ENCODE data around the gene KRT3. TPM values are rescaled to one million over a fixed set of nuclear protein-coding genes. Genes with fewer than 3 reads are reported as not detected.

Gene KRT3
- total and polyA plus RNA-seq, 4 donors = not detected

DNA sequence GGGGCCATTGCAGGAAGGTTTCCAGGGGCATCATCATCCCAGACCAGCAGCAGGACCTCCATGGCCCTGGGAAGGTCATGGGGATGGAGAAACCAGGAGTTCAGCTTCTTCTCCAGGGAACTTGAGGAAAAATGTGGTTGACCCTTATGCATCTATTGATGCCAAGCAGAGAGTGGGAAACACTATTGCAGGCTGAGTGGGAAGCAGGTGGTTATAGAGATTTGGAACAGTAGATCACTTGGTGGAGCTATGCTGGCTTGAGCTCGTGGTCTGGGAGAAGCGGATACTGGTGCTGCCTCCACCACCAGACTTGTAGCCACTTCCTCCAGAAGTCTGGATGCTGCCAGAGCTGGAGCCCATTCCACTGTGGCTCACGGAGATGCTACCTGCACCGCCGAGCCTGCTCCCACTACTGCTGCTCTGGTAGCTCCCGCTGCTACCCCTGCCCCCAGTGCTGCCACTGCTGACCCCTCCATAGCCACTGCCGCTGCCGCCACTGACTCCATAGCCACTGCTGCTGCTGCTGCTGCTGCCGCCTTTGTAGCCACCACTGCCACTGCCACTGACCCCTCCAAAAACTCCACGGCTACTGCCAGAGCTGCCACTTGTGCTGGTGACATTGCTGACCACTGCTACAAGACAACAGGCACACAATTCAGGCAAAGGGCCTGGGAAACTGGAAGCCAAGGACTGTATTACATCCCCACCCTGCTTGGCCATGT is 27.3 kb downstream of the KRT3 start:
- no peak overlapping the region for H3K9ac ChIP-seq (ENCODE audit: low read depth in 1 of 2, low read length in 2 of 2)
- DNase-seq (ENCODE audit: low spot score) = no peak

DNA sequence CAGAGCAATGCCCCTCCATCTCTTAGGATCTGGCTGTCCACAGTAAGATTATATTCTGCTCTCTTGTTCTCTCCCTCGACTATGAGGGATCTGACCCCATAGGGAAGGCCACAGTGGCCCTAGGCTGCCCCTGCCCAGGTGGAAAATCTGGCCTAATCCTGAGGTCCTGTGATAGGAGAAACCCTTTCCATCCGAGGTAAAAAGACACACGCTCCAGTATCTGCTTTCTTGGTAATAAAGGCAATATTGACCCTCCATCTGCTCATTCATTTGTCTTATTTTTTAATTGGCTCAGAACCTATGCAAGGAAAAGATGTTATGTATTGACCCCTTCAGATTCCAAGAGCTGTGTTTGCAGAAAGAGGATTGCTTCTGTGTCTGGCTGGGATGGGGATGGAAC is 28.5 kb downstream of the KRT3 start:
- Histone ChIP-seq H3K4me3 (ENCODE audit: low read depth in 1 of 3, low read length in 3 of 3) (no peak overlapping the region), H3K9me3 (ENCODE audit: control insufficient read depth in 4 of 4, low read length in 3 of 4) (no peaks in the 10 kb centered on the region), H3K27ac (ENCODE audit: low read depth in 1 of 2, low read length in 2 of 2) (no peak overlapping the region), H3K9ac (ENCODE audit: low read depth in 1 of 2, low read length in 2 of 2) (no peak overlapping the region), H3K4me1 (ENCODE audit: control insufficient read depth in 4 of 4, insufficient read depth in 4 of 4, low read length in 3 of 4) (no peaks in the 10 kb centered on the region), H3K36me3 (ENCODE audit: control insufficient read depth in 4 of 4, insufficient read depth in 3 of 4, low read depth in 1 of 4, low read length in 3 of 4) (no peaks in the 10 kb centered on the region), H3K27me3 (ENCODE audit: control insufficient read depth in 4 of 4, insufficient read depth in 4 of 4, low read length in 3 of 4) (peaks cover 0 to 7% (median 0%) of the 10 kb centered on the region in 4 donors)
- no peak for DNase-seq (ENCODE audit: low spot score)
- WGBS = 35% methylated on average over 3 of the region's 3 CpGs
- TF ChIP-seq, protein P1, sequence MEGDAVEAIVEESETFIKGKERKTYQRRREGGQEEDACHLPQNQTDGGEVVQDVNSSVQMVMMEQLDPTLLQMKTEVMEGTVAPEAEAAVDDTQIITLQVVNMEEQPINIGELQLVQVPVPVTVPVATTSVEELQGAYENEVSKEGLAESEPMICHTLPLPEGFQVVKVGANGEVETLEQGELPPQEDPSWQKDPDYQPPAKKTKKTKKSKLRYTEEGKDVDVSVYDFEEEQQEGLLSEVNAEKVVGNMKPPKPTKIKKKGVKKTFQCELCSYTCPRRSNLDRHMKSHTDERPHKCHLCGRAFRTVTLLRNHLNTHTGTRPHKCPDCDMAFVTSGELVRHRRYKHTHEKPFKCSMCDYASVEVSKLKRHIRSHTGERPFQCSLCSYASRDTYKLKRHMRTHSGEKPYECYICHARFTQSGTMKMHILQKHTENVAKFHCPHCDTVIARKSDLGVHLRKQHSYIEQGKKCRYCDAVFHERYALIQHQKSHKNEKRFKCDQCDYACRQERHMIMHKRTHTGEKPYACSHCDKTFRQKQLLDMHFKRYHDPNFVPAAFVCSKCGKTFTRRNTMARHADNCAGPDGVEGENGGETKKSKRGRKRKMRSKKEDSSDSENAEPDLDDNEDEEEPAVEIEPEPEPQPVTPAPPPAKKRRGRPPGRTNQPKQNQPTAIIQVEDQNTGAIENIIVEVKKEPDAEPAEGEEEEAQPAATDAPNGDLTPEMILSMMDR (IDR thresholded peaks at IDR 0.05; ENCODE audit: low read depth, low read length, missing input control) = no peak
- TF ChIP-seq, protein P2, sequence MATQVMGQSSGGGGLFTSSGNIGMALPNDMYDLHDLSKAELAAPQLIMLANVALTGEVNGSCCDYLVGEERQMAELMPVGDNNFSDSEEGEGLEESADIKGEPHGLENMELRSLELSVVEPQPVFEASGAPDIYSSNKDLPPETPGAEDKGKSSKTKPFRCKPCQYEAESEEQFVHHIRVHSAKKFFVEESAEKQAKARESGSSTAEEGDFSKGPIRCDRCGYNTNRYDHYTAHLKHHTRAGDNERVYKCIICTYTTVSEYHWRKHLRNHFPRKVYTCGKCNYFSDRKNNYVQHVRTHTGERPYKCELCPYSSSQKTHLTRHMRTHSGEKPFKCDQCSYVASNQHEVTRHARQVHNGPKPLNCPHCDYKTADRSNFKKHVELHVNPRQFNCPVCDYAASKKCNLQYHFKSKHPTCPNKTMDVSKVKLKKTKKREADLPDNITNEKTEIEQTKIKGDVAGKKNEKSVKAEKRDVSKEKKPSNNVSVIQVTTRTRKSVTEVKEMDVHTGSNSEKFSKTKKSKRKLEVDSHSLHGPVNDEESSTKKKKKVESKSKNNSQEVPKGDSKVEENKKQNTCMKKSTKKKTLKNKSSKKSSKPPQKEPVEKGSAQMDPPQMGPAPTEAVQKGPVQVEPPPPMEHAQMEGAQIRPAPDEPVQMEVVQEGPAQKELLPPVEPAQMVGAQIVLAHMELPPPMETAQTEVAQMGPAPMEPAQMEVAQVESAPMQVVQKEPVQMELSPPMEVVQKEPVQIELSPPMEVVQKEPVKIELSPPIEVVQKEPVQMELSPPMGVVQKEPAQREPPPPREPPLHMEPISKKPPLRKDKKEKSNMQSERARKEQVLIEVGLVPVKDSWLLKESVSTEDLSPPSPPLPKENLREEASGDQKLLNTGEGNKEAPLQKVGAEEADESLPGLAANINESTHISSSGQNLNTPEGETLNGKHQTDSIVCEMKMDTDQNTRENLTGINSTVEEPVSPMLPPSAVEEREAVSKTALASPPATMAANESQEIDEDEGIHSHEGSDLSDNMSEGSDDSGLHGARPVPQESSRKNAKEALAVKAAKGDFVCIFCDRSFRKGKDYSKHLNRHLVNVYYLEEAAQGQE (IDR thresholded peaks at IDR 0.05) = no peak

More for the DNA sequence above, 27.3 kb downstream of the KRT3 start:
- H3K4me3 ChIP-seq (ENCODE audit: low read depth in 1 of 3, low read length in 3 of 3) = no peak overlapping the region
- TF ChIP-seq HNF4G (IDR thresholded peaks at IDR 0.05) = no peak
- no peak for TF ChIP-seq FOXA1 (IDR thresholded peaks at IDR 0.05)
- no peak for TF ChIP-seq RAD21 (IDR thresholded peaks at IDR 0.05)
- no peak for TF ChIP-seq EGR1 (IDR thresholded peaks at IDR 0.05; ENCODE audit: low read depth in 2 of 2)
- TF ChIP-seq TAF1 (conservative IDR thresholded peaks at IDR 0.05) = no peak
- TF ChIP-seq YY1 (IDR thresholded peaks at IDR 0.05) = no peak
- TF ChIP-seq, protein P3, sequence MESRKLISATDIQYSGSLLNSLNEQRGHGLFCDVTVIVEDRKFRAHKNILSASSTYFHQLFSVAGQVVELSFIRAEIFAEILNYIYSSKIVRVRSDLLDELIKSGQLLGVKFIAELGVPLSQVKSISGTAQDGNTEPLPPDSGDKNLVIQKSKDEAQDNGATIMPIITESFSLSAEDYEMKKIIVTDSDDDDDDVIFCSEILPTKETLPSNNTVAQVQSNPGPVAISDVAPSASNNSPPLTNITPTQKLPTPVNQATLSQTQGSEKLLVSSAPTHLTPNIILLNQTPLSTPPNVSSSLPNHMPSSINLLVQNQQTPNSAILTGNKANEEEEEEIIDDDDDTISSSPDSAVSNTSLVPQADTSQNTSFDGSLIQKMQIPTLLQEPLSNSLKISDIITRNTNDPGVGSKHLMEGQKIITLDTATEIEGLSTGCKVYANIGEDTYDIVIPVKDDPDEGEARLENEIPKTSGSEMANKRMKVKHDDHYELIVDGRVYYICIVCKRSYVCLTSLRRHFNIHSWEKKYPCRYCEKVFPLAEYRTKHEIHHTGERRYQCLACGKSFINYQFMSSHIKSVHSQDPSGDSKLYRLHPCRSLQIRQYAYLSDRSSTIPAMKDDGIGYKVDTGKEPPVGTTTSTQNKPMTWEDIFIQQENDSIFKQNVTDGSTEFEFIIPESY (IDR thresholded peaks at IDR 0.05) = no peak
- TF ChIP-seq FOXA2 (IDR thresholded peaks at IDR 0.05) = no peak
- TF ChIP-seq, protein P1 (IDR thresholded peaks at IDR 0.05; ENCODE audit: low read depth, low read length, missing input control) = no peak
- TF ChIP-seq, protein P4, sequence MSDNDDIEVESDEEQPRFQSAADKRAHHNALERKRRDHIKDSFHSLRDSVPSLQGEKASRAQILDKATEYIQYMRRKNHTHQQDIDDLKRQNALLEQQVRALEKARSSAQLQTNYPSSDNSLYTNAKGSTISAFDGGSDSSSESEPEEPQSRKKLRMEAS (IDR thresholded peaks at IDR 0.05) = no peak
- TF ChIP-seq GABPA (IDR thresholded peaks at IDR 0.05 in 1 of 2, conservative IDR thresholded peaks at IDR 0.05 in 1 of 2) = no peak
- TF ChIP-seq RXRA (IDR thresholded peaks at IDR 0.05) = no peak
- TF ChIP-seq, protein P5, sequence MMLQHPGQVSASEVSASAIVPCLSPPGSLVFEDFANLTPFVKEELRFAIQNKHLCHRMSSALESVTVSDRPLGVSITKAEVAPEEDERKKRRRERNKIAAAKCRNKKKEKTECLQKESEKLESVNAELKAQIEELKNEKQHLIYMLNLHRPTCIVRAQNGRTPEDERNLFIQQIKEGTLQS (IDR thresholded peaks at IDR 0.05) = no peak
- no peak for TF ChIP-seq NR2F2 (IDR thresholded peaks at IDR 0.05)
- no peak for TF ChIP-seq SP1 (IDR thresholded peaks at IDR 0.05)
- H3K9me3 ChIP-seq (ENCODE audit: control insufficient read depth in 4 of 4, low read length in 3 of 4) = no peaks in the 10 kb centered on the region
- peaks cover 0 to 7% (median 0%) of the 10 kb centered on the region in 4 donors for H3K27me3 ChIP-seq (ENCODE audit: control insufficient read depth in 4 of 4, insufficient read depth in 4 of 4, low read length in 3 of 4)
- H3K27ac ChIP-seq (ENCODE audit: low read depth in 1 of 2, low read length in 2 of 2) = no peak overlapping the region
- H3K4me1 ChIP-seq (ENCODE audit: control insufficient read depth in 4 of 4, insufficient read depth in 4 of 4, low read length in 3 of 4) = no peaks in the 10 kb centered on the region
- no peaks in the 10 kb centered on the region for H3K36me3 ChIP-seq (ENCODE audit: control insufficient read depth in 4 of 4, insufficient read depth in 3 of 4, low read depth in 1 of 4, low read length in 3 of 4)
- 81% methylated on average over 10 of the region's 10 CpGs for WGBS

Measured in liver (tissue), 9 donors.